Progenitor cell of endocrine pancreas (in vitro differentiated cells): ENCODE results near the gene C20orf141. TPM values are rescaled to one million over a fixed set of nuclear protein-coding genes. Genes with fewer than 3 reads are reported as not detected.

Experiments
- DNase-seq: peaks from one replicate; pipeline ENCODE4 v3.0.0; 2021; ENCODE audit warnings: low spot score; ENCODE audit not compliant: unreplicated experiment
- H3K27ac Mint-ChIP-seq: 2 replicates; pipeline ENCODE4 v1.8.0; 2021; ENCODE audit warnings: mild to moderate bottlenecking, moderate library complexity, mixed read lengths
- H3K27me3 Mint-ChIP-seq: 2 replicates; pipeline ENCODE4 v1.8.0; 2021; ENCODE audit warnings: mixed read lengths
- H3K36me3 Mint-ChIP-seq: 2 replicates; pipeline ENCODE4 v1.8.0; 2022; ENCODE audit warnings: mixed read lengths; ENCODE audit not compliant: insufficient read depth
- H3K4me1 Mint-ChIP-seq: 2 replicates; pipeline ENCODE4 v1.8.0; 2021; ENCODE audit warnings: low read depth, mixed read lengths
- H3K4me3 Mint-ChIP-seq: 2 replicates; pipeline ENCODE4 v1.8.0; 2021; ENCODE audit warnings: low read depth, mild to moderate bottlenecking, moderate library complexity, mixed read lengths
- H3K9me3 Mint-ChIP-seq: 2 replicates; pipeline ENCODE4 v1.8.0; 2021; ENCODE audit warnings: low read depth, mixed read lengths
- CTCF ChIP-seq: fragments of 200-600 bp; sonication (generic); IDR thresholded peaks from one replicate; pipeline ENCODE4 v1.5.0; 2021; ENCODE audit warnings: antibody characterized with exemption, mild to moderate bottlenecking; ENCODE audit not compliant: unreplicated experiment
- total RNA-seq: library from RNA; stranded (reverse); gene quantifications from 2 replicates; pipeline ENCODE4 v1.2.1, GENCODE V29; 2021

The C20orf141 gene
- total RNA-seq, 1 donor from 2014 or later, result not detected

- DNase-seq, result no peak
- no peak for TF ChIP-seq CTCF
- Mint-ChIP-seq H3K9me3 (peaks cover 3% of the 10 kb centered on the region), H3K27me3 (peaks cover 25% of the 10 kb centered on the region), H3K4me3 (no peak overlapping the region), H3K4me1 (no peaks in the 10 kb centered on the region), H3K27ac (no peak overlapping the region), H3K36me3 (no peaks in the 10 kb centered on the region)
These were observed 41.0 kb upstream of the C20orf141 start for GRCh38 chr20:2773812-2774211.

- Mint-ChIP-seq H3K4me3 (no peak overlapping the region), H3K9me3 (peaks cover 3% of the 10 kb centered on the region), H3K4me1 (no peaks in the 10 kb centered on the region), H3K36me3 (no peaks in the 10 kb centered on the region), H3K27me3 (peaks cover 18% of the 10 kb centered on the region), H3K27ac (no peak overlapping the region)
- no peak for TF ChIP-seq CTCF
- no peak for DNase-seq
These were observed 39.6 kb upstream of the C20orf141 start for GRCh38 chr20:2775139-2775538.

- Mint-ChIP-seq H3K4me3 (no peak overlapping the region), H3K27me3 (peaks cover 22% of the 10 kb centered on the region), H3K9me3 (peaks cover 3% of the 10 kb centered on the region), H3K36me3 (no peaks in the 10 kb centered on the region), H3K4me1 (no peaks in the 10 kb centered on the region), H3K27ac (no peak overlapping the region)
- no peak for TF ChIP-seq CTCF
- DNase-seq, result no peak
These were observed 36.0 kb upstream of the C20orf141 start for GRCh38 chr20:2778602-2779321.

- H3K4me3 Mint-ChIP-seq, result no peak overlapping the region
- no peaks in the 10 kb centered on the region for H3K36me3 Mint-ChIP-seq
- H3K9me3 Mint-ChIP-seq, result peaks cover 3% of the 10 kb centered on the region
- no peak for TF ChIP-seq CTCF
- H3K27ac Mint-ChIP-seq, result no peak overlapping the region
- peaks cover 26% of the 10 kb centered on the region for H3K27me3 Mint-ChIP-seq
- DNase-seq, result no peak
- no peaks in the 10 kb centered on the region for H3K4me1 Mint-ChIP-seq
These were observed 33.8 kb upstream of the C20orf141 start for GRCh38 chr20:2780948-2781347.

GRCh38 chr20:2783908-2784566, 30.8 kb upstream of the C20orf141 start:
- no peak for DNase-seq
- H3K36me3 Mint-ChIP-seq, result no peaks in the 10 kb centered on the region
- peaks cover 41% of the 10 kb centered on the region for H3K27me3 Mint-ChIP-seq
- peaks cover 3% of the 10 kb centered on the region for H3K9me3 Mint-ChIP-seq
- no peak overlapping the region for H3K27ac Mint-ChIP-seq
- H3K4me1 Mint-ChIP-seq, result no peaks in the 10 kb centered on the region
- TF ChIP-seq CTCF, result no peak
- no peak overlapping the region for H3K4me3 Mint-ChIP-seq
